Prostate gland (tissue), 2 donors: ENCODE measurements around the gene CD177. TPM values are rescaled to one million over a fixed set of nuclear protein-coding genes. Genes with fewer than 3 reads are reported as not detected.
"Not testable (repeated sequence)": the region's sequence is repeated elsewhere in the genome, so short reads cannot be mapped to it uniquely, and the experiment has no call there.

Experiments used
- DNase-seq: peaks from one replicate; pipeline ENCODE4 v3.0.0-alpha.2; 2019; ENCODE audit warnings: low spot score
- H3K27ac ChIP-seq, 2 donors: fragments of 200-600 bp; sonication (generic); 2 replicates each; pipeline ENCODE4 v1.5.1; 2017 to 2019
- H3K27me3 ChIP-seq: fragments of 200-600 bp; sonication (generic); replicated peaks from 2 replicates; pipeline ENCODE4 v1.5.1; 2019; ENCODE audit not compliant: insufficient read depth
- H3K36me3 ChIP-seq, 2 donors: fragments of 200-600 bp; sonication (generic); 1 replicate in 1 of 2; 2 replicates in 1 of 2; pipeline versions ENCODE4 v1.5.1 to v1.8.1; 2017 to 2019
- H3K4me1 ChIP-seq: fragments of 200-600 bp; sonication (generic); replicated peaks from 2 replicates; pipeline ENCODE4 v1.5.1; 2019
- H3K4me3 ChIP-seq, 2 donors: fragments of 200-600 bp; sonication (generic); 2 replicates each; pipeline ENCODE4 v1.5.1; 2017 to 2019
- H3K9me3 ChIP-seq: fragments of 200-600 bp; sonication (generic); 2 replicates; pipeline ENCODE4 v1.5.1; 2017
- POLR2A ChIP-seq: fragments of 450-650 bp; IDR thresholded peaks from one replicate; pipeline ENCODE4 v1.6.1; 2016; ENCODE audit warnings: antibody characterized with exemption, mild to moderate bottlenecking
- POLR2AphosphoS5 ChIP-seq: sonication (generic); formaldehyde crosslinking; IDR thresholded peaks from one replicate; pipeline ENCODE4 v1.6.1; 2017; ENCODE audit warnings: antibody characterized with exemption
- WGBS: methylation state at CpG from one replicate; pipeline ENCODE4 v1.1.5; 2018; 5-methylcytosine and 5-hydroxymethylcytosine counted together
- intact Hi-C: fragments of 100-400 bp; cut with DNase I; formaldehyde crosslinking; loops from one replicate; pipeline ENCODE4 v1.14.2; 2022
- total RNA-seq, 2 donors: library from RNA; depleted of rRNA; stranded (reverse); fragments of >200 nt; gene quantifications; one replicate each; pipeline ENCODE4 v1.1.0, GENCODE V29; 2016
- TF ChIP-seq, protein P1 (sequence below), 4 experiments: fragments of 200-600 bp in 2 of 4; fragments of 450-650 bp in 2 of 4; sonication (generic) in 2 of 4; IDR thresholded peaks; 1 replicate in 3 of 4; 2 replicates in 1 of 4; pipeline ENCODE4 v1.5.1; 2016 to 2019; ENCODE audit warnings: antibody characterized with exemption in 4 of 4, mild to moderate bottlenecking in 2 of 4, moderate library complexity in 2 of 4

CD177 gene
- total RNA-seq, 2 donors from 2014 or later = 77.6 to 248 TPM

DNA sequence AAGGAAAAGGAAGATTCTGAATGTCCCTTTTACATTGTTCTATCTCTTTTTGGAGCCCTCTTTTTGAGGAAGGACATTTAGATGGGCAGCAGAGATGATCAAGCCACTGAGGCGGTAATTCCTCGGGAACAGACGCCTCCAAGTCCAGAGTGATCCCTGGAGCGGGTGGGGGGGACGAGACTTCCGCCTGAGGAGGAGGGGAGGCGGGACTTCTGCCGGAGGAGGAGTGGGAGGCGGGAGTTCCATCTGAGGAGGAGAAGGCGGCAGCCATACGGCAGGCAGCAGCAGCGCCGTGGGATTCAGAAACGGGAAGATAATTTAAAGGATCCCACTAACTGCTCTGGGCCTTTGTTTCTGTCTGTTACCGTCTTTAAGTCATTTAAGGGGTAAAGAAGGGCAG lies 37.6 kb upstream of the CD177 start:
- Histone ChIP-seq H3K27me3 (no peaks in the 10 kb centered on the region), H3K27ac (no peak overlapping the region), H3K36me3 (no peaks in the 10 kb centered on the region), H3K9me3 (no peaks in the 10 kb centered on the region), H3K4me3 (no peak overlapping the region), H3K4me1 (no peaks in the 10 kb centered on the region)
- WGBS = 87% methylated on average over 15 of the region's 15 CpGs
- TF ChIP-seq, protein P1, sequence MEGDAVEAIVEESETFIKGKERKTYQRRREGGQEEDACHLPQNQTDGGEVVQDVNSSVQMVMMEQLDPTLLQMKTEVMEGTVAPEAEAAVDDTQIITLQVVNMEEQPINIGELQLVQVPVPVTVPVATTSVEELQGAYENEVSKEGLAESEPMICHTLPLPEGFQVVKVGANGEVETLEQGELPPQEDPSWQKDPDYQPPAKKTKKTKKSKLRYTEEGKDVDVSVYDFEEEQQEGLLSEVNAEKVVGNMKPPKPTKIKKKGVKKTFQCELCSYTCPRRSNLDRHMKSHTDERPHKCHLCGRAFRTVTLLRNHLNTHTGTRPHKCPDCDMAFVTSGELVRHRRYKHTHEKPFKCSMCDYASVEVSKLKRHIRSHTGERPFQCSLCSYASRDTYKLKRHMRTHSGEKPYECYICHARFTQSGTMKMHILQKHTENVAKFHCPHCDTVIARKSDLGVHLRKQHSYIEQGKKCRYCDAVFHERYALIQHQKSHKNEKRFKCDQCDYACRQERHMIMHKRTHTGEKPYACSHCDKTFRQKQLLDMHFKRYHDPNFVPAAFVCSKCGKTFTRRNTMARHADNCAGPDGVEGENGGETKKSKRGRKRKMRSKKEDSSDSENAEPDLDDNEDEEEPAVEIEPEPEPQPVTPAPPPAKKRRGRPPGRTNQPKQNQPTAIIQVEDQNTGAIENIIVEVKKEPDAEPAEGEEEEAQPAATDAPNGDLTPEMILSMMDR (IDR thresholded peaks at IDR 0.05) = no peak
- TF ChIP-seq POLR2A = no peak
- TF ChIP-seq POLR2AphosphoS5 = no peak
- no peak for DNase-seq
- intact Hi-C loops = no loop called here

DNA sequence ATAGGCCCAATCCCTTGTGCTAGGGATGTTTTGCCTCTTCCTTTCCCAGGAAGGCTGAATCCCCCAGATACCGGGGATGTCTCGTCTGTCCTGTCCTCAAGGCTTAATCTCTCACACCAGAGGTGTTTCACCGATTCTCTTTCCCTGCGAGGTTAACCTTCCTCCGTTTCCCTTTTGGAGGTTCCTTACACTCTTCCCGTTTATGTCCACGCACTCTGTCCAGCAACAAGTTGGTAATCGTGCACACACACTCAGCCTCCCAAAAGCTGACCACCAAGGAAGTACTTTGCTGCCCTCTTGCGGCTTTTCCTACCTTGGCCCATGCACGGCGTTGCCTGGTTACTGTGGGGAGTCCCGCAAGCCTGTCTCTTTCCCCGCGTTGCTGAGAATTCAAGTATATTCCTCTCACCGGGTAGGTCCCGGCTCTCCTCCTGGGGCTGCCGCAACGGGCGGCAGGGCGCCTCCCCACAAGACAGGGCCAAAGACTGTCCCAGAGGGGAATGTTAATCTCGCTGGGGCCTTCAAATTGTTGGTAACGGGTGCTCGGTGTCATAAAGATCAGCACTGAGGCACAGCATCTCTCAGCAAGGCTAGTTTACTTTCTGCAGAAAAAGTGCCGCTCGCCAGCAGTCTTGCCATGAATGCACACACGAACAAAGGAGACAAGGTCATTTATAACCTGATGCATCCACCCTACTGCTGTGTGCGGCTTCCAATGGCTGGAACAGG lies 36.7 kb upstream of the CD177 start:
- no peak for TF ChIP-seq POLR2AphosphoS5
- TF ChIP-seq, protein P1 (IDR thresholded peaks at IDR 0.05) = peak in 1 of 4 experiments; percentile 17
- no peaks in the 10 kb centered on the region for H3K27me3 ChIP-seq
- 78% methylated on average over 27 of the region's 27 CpGs for WGBS
- H3K36me3 ChIP-seq = no peaks in the 10 kb centered on the region
- H3K27ac ChIP-seq = no peak overlapping the region
- H3K9me3 ChIP-seq = no peaks in the 10 kb centered on the region
- H3K4me1 ChIP-seq = no peaks in the 10 kb centered on the region
- intact Hi-C loops = no loop called here
- H3K4me3 ChIP-seq = no peak overlapping the region
- no peak for DNase-seq

DNA sequence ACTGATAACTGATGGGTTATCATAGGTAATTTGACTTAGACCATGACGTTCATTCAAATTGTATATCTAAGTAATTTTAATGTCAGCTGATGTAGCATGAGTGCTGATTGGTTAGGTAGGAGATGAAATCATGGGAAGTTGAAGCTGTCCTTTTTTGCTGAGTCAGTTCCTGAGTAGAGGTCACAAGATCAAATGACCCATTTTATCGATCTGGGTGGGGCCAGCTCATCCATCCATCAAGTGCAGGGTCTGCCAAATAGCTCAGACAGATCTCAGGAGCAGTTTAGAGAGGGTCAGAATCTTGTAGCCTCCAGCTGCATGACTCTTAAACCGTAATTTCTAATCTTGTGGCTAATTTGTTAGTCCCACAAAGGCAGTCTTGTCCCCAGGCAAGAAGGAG lies 35.3 kb upstream of the CD177 start:
- H3K9me3 ChIP-seq = no peaks in the 10 kb centered on the region
- no peaks in the 10 kb centered on the region for H3K36me3 ChIP-seq
- TF ChIP-seq POLR2A = no peak
- no peaks in the 10 kb centered on the region for H3K27me3 ChIP-seq
- DNase-seq = no peak
- H3K4me1 ChIP-seq = no peaks in the 10 kb centered on the region
- H3K4me3 ChIP-seq = no peak overlapping the region
- 69% methylated on average over 3 of the region's 3 CpGs for WGBS
- H3K27ac ChIP-seq = no peak overlapping the region
- intact Hi-C loops = no loop called here

DNA sequence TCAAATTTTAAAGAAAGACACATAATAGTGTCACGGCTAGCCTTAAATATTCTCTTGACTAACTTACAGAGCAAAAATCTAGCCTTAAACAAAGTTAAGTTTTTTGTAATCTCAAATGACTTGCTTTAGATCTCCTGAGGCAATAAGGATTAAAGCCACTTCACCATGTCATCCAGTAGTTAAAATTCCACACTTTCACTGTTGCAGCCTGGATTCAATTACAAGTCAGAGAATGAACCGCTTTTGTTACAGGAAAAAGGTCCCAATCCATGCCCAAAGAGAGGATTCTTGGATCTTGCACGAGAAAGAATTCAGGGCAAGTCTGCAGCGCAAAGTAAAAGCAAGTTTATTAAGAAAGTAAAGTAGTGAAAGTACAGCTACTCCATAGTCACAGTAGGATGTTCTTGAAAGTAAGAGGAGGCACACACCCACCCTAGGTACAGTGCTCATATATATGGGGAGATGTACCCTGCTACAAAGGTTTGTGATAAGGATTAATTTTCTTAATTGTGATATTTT lies 34.6 kb upstream of the CD177 start:
- Histone ChIP-seq H3K36me3 (no peaks in the 10 kb centered on the region), H3K4me3 (no peak overlapping the region), H3K4me1 (no peaks in the 10 kb centered on the region), H3K27ac (no peak overlapping the region), H3K9me3 (no peaks in the 10 kb centered on the region), H3K27me3 (no peaks in the 10 kb centered on the region)
- intact Hi-C loops = no loop called here
- no peak for DNase-seq
- WGBS = 41% methylated on average over 4 of the region's 4 CpGs
- TF ChIP-seq POLR2AphosphoS5 (no peak), POLR2A (no peak)
- TF ChIP-seq, protein P1 (IDR thresholded peaks at IDR 0.05) = no peak

DNA sequence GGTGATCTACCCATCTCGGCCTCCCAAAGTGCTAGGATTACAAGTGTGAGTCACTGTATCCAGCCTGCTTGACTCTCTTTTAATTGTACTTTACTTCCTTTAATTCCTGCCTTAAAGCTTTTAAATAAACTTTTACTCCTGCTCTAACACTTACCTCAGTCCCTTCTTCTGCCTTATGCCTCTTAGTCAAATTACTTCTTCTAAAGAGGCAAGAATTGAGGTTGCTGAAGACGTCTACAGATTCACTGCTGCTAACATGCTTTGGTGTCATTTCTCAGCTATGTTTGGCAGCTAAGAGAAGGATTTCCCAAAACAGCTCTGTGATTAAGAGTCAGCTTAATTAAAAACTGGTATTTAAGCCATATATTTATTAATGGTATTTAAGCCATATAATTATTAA lies 32.9 kb upstream of the CD177 start:
- 61% methylated on average over 2 of the region's 2 CpGs for WGBS
- TF ChIP-seq, protein P1 (IDR thresholded peaks at IDR 0.05) = no peak
- TF ChIP-seq POLR2A (no peak), POLR2AphosphoS5 (no peak)

DNA sequence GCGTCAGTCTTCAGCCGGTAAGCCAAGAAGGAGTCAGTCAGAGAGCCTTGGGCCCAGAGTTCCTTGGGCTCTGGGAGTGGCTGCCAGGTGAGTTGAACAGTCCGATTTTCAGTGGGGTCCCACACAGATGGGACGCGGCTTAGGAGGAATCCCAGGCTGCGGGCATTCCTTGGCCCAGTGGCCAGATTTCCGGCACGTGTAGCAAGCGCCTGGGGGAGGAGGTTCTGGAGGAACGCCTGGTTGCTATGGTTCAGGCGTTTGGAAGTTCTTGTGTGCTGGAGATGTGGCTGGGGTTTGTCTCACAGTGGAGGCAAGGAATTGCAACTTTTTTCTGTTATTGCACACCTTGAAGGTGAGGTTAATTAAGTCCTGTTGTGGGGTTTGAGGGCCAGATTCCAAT lies 26.7 kb upstream of the CD177 start:
- intact Hi-C loops = not testable (repeated sequence)
- 79% methylated on average over 11 of the region's 11 CpGs for WGBS

More for the DNA sequence above, 32.9 kb upstream of the CD177 start:
- intact Hi-C loops = no loop called here
- no peak for DNase-seq
- no peaks in the 10 kb centered on the region for H3K27me3 ChIP-seq
- H3K27ac ChIP-seq = no peak overlapping the region
- no peak overlapping the region for H3K4me3 ChIP-seq
- no peaks in the 10 kb centered on the region for H3K36me3 ChIP-seq
- H3K4me1 ChIP-seq = no peaks in the 10 kb centered on the region
- H3K9me3 ChIP-seq = no peaks in the 10 kb centered on the region

DNA sequence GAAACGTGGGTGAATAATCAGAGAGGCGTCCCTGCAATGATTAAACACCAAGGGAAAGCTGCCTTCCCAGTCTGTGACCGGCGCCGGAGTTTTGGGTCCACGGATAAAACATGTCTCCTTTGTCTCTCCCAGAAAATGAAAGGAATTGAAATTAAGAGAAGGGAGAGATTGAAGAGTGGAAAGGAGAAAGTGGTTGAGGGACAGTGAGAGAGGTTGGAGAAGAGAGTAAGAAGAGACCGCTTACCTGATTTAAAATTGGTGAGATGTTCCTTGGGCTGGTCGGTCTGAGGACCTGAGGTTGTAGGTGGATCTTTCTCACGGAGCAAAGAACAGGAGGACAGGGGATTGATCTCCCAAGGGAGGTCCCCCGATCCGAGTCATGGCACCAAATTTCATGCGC lies 24.9 kb upstream of the CD177 start:
- H3K9me3 ChIP-seq, H3K27me3 ChIP-seq, H3K36me3 ChIP-seq, H3K27ac ChIP-seq, DNase-seq, H3K4me1 ChIP-seq, intact Hi-C loops, H3K4me3 ChIP-seq: not testable (repeated sequence)
- WGBS = 88% methylated on average over 11 of the region's 12 CpGs

More for the DNA sequence above, 26.7 kb upstream of the CD177 start:
- not testable (repeated sequence) for H3K9me3 ChIP-seq, H3K4me1 ChIP-seq, H3K4me3 ChIP-seq, H3K27ac ChIP-seq, DNase-seq, H3K36me3 ChIP-seq, H3K27me3 ChIP-seq

DNA sequence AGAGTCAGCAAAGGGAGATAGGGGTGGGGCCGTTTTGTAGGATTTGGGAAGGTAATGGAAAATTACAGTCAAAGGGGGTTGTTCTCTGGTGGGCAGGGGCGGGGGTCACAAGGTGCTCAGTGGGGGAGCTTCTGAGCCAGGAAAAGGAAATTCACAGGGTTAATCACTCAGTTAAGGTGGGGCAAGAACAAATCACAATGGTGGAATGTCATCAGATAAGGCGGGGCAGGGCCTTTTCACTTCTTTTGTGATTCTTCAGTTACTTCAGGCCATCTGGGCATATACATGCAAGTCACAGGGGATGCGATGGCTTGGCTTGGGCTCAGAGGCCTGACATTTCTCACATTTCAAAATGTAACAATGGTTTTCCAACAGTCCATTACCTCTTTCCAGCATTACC lies 24.4 kb upstream of the CD177 start:
- H3K36me3 ChIP-seq, H3K4me1 ChIP-seq, DNase-seq, H3K27me3 ChIP-seq, intact Hi-C loops, H3K27ac ChIP-seq, H3K4me3 ChIP-seq, H3K9me3 ChIP-seq: not testable (repeated sequence)
- 71% methylated on average over 4 of the region's 4 CpGs for WGBS
